Measurements from ENCODE around the gene KNCN.
A peak's percentile ranks its signal among the peaks of the same experiment; 100 is the strongest.

The KNCN gene

GRCh38 chr1:46522184-46522968, 29.1 kb downstream of the KNCN start:
- DNase-seq = peak; percentile 67

- no peak for DNase-seq
These were observed 30.0 kb downstream of the KNCN start for GRCh38 chr1:46521414-46521813.

- no peak for DNase-seq
These were observed 31.2 kb downstream of the KNCN start for GRCh38 chr1:46520063-46520911.

GRCh38 chr1:46519209-46519608, 32.2 kb downstream of the KNCN start:
- DNase-seq = no peak

DNA sequence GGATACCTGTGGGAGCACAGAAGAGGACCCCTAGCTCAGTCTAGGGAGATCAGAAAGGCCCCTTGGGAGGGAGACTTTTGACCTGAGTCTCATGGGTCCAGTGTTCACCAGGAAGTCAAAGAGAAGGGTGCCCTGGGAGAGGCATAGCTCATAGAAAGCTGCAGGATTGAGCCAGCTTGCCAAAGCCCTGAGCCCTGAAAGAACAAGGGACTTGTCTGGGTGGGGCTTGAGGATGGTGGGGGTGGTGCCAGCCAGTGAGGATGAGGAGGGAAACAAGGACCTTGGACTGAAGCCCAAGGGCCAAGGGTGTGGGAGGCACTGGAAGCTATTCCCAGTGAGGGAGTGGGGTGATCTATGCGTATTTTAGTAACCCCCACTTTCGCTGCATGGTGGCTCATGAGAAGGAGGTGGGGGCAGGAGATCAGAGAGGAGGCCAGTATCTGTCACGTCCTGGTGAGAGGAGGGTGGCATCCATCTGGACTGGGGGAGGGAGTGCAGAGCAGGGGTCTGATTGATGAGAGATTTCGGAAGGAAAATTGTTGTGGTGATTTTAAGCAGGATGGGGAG, 33.4 kb downstream of the KNCN start:
- DNase-seq = no peak

DNA sequence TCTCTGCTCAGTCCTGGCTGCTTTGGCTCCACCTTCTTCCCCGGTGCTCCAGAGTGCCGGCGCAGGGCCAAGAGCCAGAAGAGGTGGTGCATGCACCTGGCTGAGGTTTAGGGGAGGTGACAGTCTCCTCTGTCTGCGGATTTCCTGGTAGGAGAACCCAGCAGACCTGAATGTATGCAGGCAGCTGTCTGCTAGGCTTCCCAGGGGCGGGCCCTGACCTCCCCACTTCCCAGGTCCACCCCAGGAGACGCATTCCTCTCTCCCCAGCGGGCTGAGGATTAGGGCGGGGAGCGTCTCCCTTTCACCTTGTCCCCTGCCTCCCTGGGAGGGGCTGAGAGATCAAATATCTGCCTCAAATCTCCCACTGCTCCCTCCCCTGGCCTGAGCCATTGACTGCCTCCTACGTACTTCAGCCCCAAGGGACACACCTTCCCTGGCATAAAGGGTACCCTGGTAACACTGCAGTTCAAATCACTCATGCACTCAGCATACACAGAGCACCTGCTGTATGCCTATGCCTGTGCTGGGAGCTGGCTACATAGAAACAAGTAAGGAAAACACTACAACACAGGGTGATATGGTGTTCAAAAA, 34.3 kb downstream of the KNCN start:
- DNase-seq = no peak

DNA sequence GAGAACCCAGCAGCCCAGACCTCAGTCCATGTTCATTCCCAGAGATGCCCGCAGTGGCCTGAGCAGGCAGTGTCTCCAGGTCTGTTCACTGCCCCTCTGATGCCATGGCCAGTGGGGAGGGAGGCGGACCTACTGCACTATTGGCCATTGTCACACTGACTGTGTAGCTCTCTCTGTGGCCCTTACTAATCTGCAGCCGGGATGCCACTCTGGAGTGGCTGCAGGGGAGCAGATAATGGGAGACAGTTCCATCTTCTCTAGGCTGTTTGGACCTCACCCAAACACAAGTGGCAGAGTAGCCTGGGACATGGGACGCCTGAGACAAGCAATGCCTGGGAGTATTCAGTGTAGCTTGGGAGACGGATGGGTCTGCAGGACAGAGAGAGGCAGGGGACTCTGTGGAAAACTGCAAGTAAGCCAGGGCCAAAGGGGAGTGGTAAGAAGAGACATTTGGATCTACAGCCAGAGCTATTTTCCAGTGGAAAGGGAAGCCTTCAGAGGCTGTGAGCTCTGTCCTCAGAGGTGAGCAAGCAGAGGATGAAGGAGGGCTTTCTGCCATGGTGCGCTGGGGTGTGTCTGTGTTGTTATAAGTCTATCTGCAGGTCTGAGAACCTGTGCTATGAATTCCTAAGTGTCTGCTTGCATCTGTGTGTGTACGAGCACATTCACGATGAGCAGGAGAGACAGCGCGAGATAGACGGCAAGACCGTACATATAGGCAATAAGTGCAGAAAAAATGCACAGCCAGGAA, 35.1 kb downstream of the KNCN start:
- no peak for DNase-seq

- no peak for DNase-seq
These were observed 35.9 kb downstream of the KNCN start for GRCh38 chr1:46515576-46515975.

GRCh38 chr1:46513536-46513935, 37.9 kb downstream of the KNCN start:
- no peak for DNase-seq

DNA sequence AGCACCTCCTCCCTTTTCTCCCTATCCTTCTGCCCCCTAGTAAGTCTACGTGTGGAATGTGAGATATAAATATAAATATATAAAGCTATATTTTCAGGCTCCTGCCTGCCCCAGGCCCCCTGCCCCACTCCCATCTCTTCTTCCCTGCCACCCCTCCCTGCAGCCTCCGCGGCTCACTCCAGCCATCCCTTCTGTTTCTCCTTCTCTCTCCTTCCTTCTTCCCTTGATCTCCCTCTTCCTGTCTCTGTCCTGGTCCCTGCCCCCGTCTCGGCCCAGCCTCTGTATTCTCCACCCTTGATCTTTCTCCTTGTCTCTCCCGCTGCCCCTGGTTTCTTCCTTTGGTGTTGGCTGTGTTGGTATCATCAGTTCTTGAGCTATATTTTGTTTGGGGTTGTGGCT, 38.7 kb downstream of the KNCN start:
- no peak for DNase-seq

GRCh38 chr1:46512135-46512791, 39.2 kb downstream of the KNCN start:
- DNase-seq = no peak

- no peak for DNase-seq
These were observed 40.5 kb downstream of the KNCN start for GRCh38 chr1:46510998-46511365.

DNA sequence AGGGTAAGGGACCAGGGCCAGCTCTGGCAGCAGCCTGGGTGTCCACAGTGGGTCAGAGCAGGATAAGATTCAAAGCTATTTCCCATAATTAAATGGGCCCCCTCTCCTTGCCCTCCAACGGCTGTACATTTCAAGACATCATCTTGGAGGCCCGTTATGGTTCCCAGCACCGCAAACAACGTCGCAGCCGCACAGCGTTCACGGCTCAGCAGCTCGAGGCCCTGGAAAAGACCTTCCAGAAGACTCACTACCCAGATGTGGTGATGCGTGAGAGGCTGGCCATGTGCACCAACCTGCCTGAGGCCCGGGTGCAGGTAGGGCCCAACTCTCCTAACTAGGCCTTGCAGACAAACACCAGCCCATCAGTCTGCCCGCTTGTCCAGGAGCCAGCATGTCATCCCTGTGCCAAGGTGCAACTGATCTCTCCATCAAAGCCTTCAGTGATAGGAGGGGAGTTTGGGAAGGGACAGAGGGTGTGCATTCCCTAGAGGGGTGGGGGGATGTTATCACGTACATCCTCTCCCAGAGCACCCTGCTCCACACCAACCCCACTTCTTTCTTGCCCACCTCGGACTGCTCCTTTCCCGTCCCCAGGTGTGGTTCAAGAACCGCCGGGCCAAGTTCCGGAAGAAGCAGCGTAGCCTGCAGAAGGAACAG, 41.0 kb downstream of the KNCN start:
- no peak for DNase-seq

DNA sequence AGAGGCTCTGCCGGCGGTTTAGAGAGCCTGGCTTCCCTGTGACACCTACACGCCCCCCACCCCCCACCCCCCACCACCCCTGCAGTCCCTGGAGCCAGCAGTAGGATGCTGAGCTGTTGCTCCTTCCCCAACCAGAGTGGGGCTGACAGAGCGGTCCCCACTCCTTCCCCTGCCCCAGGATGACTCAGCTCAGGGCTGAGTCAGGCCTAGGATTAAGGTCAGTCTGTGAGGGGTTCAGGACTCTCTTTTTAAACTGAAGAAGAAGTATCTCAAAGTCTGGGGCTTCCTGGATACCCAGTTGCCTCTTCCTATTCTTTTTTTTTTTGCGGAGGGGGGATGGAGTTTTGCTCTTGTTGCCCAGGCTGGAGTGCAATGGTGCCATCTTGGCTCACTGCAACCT, 42.7 kb downstream of the KNCN start:
- no peak for DNase-seq

GRCh38 chr1:46506470-46507219, 44.8 kb downstream of the KNCN start:
- no peak for DNase-seq

DNA sequence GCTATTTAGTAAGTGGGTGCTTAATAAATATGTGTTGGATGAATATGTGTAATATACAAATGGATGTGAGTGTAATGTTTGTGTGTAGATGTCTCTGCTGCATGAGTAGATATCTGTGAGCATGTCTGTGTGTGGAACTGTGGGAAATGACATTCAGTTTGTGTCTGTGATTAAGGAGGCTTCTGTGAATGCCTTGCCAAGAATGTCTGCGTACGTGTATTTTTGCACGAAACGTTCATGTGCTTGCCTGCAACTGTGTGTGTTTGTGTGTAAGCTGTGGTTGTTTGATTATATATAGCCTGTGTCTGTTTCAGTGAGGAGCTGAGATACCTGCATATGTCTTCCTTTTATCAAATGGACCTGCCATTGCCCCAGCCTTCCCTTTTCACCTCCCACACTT, 48.0 kb downstream of the KNCN start:
- DNase-seq = no peak

GRCh38 chr1:46501528-46501927, 49.9 kb downstream of the KNCN start:
- no peak for DNase-seq

GRCh38 chr1:46497665-46498064, 53.8 kb downstream of the KNCN start:
- DNase-seq = no peak

DNA sequence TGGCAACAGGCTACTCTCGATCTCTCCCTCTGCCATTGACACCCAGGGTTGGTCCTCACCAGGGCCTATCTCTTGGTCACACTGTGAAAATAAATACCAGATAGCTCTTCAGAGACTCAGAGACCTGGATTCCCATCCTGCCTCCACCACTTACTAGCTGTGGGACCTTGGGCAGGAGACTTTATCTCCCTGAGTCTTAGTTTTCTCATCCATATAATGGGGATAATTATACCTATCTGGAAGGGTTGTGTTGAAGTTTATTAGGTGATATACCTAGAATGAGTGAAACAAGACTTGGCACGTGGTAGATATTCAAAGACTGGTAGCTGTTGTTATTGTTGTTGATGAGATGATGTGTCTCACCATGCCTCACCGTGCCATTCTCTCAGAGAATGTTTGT, 54.4 kb downstream of the KNCN start:
- DNase-seq = no peak

DNA sequence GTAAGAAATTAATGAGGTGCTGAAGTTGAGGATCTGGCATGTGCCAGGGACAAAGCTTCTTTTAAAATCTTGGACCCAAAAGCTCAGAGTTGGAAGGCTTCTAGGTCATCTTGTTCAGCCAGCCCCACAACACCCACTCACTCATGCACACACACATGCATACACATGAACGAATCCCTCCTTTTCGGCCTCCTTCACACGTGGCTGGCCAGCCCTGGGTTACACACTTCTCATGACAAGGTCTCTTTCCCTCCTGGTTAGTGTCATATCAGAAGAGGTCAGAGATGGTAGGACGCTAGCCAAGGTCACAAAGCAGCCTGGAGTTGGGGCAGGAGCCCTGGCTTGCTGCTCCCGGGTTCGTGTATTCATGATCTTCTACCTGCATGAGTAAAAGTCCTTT, 54.9 kb downstream of the KNCN start:
- DNase-seq = no peak

- DNase-seq = no peak
These were observed 55.7 kb downstream of the KNCN start for GRCh38 chr1:46495778-46496177.
